ENCODE data around the gene ADAMTS4. TPM values are rescaled to one million over a fixed set of nuclear protein-coding genes. Genes with fewer than 3 reads are reported as not detected.
A peak's percentile ranks its signal among the peaks of the same experiment; 100 is the strongest.

Gene ADAMTS4
- total and polyA plus RNA-seq, 9 of the 15 experiments (the other 6 are each of a cell fraction or from before 2014, with no cell fraction given) = 0.07 to 3.7 (median 0.41) TPM

GRCh38 chr1:161225534-161226319, 26.9 kb upstream of the ADAMTS4 start, which contains the start of gene TOMM40L (continued):
- TF ChIP-seq ZNF280A (IDR thresholded peaks at IDR 0.05; ENCODE audit: low read depth, partially characterized antibody) (no peak), GTF2E2 (tag; IDR thresholded peaks at IDR 0.05) (peak; percentile 66; the same call in 1 of the 2 replicates), PHF8 (IDR thresholded peaks at IDR 0.05; ENCODE audit: borderline replicate concordance, low read length) (peak; percentile 59; the same call in 1 of the 2 replicates), GATAD2A (IDR thresholded peaks at IDR 0.05) (no peak), ZNF766 (CRISPR knock-in tag; conservative IDR thresholded peaks at IDR 0.05) (peak; percentile 90; the same call in 1 of the 2 replicates), CREB1 (IDR thresholded peaks at IDR 0.05) (no peak), CREB1 (CRISPR knock-in tag; IDR thresholded peaks at IDR 0.05) (peak; percentile 27; the same call in 1 of the 2 replicates), ZNF449 (CRISPR knock-in tag; IDR thresholded peaks at IDR 0.05) (no peak), ELF4 (CRISPR knock-in tag; IDR thresholded peaks at IDR 0.05) (peak; percentile 69; the same call in 1 of the 2 replicates), CXXC5 (CRISPR knock-in tag; IDR thresholded peaks at IDR 0.05) (peak; percentile 45; the same call in 1 of the 2 replicates), ZSCAN32 (CRISPR knock-in tag; IDR thresholded peaks at IDR 0.05) (no peak), SMC3 (conservative IDR thresholded peaks at IDR 0.05; ENCODE audit: insufficient read depth, low read depth, low read length) (0 out of 2 replicates have a peak, but pooled peaks have one; percentile 33), TAF15 (IDR thresholded peaks at IDR 0.05; ENCODE audit: low read depth, low read length) (no peak), SP1 (CRISPR knock-in tag; IDR thresholded peaks at IDR 0.05) (peak; percentile 66), ARID4B (CRISPR knock-in tag; IDR thresholded peaks at IDR 0.05) (peak; percentile 63; the same call in 1 of the 2 replicates), XRCC5 (IDR thresholded peaks at IDR 0.05; ENCODE audit: low read depth, low read length) (peak; percentile 81), THRA (IDR thresholded peaks at IDR 0.05) (no peak)
- TF ChIP-seq, protein P1, sequence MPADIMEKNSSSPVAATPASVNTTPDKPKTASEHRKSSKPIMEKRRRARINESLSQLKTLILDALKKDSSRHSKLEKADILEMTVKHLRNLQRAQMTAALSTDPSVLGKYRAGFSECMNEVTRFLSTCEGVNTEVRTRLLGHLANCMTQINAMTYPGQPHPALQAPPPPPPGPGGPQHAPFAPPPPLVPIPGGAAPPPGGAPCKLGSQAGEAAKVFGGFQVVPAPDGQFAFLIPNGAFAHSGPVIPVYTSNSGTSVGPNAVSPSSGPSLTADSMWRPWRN (IDR thresholded peaks at IDR 0.05; ENCODE audit: low read depth) = no peak
